SH-SY5Y (cell line): ENCODE data around the gene ARHGAP21.

Source experiments
- GATA2 ChIP-seq: IDR thresholded peaks from 2 replicates; pipeline ENCODE4 v1.6.1; 2011; ENCODE audit warnings: mild to moderate bottlenecking, low read depth, low read length
- GATA3 ChIP-seq: IDR thresholded peaks from 2 replicates; pipeline ENCODE4 v1.6.1; 2011; ENCODE audit warnings: low read depth, mild to moderate bottlenecking, low read length, moderate library complexity

Gene ARHGAP21

DNA sequence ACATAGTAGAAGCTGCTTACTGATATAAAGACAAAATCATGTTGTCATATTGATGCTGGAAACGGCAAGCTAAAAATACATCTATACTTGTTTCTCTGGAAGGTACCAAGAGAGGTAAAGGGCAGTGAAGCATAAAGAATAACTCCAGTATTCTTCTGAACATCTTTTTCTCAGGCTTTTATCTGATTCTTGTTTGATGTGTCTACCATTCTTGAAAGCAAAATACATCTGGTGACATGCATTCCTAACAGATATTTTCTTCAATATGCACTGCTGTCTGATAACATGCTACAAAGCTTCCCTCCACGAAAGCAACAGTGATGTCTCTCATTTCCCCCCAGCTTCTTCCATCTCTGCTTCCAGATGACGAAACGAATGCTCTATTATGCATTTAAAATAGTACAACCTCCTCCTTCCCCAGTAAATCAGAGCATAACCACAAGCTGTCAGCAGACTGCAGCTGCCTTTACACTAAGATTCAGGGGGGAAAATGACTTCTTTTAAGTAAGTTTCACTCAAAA is 100.8 kb downstream of the ARHGAP21 start:
- TF ChIP-seq GATA2 (no peak), GATA3 (no peak)

DNA sequence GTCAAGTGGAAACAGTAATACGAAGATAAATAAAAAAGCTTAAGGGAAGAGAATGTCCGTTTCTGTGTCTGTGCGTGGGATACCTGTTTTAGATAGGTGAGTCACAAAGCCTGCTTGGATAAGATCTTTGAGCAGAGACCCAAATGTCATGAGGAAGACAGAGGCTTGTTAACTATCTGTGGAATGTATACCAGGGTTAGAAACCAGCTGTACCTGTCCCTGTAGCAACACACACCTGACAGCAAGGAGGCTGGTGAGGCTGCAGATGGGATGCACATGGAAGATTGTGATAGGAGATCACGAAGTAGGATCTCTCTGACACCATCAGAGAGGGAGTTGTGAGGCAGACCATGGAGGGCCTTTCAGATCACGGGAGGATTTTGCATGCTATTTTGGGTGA is 105.3 kb downstream of the ARHGAP21 start:
- TF ChIP-seq GATA3 = no peak
- TF ChIP-seq GATA2 = no peak

DNA sequence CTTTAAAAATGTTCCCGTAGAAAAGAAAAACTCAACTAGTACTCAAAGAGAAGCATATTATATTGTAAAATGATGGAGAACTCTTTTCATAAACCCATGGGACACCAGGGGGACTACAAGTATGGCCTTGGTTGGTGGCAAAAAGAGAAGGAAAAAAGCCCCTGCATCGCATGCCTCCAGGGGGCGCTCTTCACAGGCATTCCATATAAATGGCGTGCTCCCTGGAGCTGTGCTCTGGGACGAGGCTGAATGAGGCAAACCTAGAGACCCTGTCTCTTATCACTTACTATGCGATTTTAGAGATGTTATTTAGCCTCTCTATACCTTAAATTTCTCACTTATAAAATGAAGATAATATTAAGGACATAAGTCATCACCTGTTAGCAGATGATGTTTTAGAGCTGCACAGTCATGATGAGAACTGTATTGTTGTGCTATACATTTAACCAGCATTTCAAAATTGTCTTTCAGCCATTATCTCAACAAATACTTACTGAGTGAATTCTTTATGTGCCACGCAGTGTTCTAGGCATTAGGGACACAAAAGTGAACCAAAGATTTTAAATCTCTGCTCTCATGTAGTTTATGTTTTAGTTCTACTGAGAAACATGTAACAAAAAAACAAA is 105.8 kb downstream of the ARHGAP21 start:
- TF ChIP-seq GATA2 = no peak
- TF ChIP-seq GATA3 = no peak

DNA sequence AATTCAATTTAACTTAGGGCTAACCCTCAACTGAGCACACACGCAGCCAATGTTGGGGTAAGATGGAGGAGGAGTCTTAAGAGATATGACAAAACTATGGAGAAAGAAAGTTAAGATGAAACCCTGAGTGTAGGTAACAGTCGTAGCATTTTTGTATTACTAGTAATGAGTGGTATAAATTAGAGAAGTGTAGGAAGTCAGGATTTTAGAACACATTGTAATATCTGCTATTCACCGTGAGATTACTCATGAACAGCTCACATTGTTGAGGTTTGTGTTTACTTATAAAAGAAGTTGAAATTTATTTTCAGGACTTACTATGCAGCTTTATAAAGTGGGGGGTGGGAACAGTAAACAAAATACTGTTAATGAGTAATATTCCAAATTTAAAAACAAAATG is 107.2 kb downstream of the ARHGAP21 start:
- TF ChIP-seq GATA3 (no peak), GATA2 (no peak)

DNA sequence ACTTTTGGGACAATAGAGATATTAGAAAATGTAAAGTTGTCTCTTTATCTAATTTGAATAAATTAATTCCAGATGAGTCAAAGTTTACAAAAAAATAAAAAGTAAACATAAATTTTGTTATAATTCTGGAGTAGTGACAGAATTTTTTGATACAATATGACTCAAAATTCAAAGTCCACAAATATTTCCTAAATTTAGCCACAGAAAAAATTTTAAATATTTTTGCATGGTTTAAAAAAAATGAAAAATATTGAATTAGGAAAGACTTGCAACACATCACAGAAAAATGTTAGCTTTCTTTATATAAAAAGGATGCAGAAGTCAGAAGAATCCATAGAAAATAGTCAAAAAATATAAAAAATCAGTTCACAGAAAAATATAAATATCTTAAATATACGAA is 117.7 kb downstream of the ARHGAP21 start:
- TF ChIP-seq GATA3 (no peak), GATA2 (no peak)

DNA sequence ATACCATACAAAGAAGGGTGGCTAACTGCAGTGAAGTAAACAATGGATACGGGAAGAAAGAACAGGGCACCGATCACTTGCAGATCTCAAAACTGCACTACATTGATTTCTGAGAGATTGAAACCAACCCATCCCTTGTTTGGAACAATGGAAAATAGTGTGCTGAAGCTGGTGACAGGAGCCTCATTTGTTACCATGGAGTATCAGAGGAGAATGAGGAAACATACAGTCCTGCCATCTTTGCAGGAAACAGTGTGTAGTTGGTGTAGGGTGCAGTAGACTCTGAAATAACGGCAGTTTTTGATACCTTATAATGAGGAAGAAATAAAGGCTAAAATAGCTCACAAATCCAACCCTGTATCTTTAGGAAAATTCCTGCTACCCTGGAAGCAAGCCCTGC is 118.5 kb downstream of the ARHGAP21 start:
- TF ChIP-seq GATA2 (no peak), GATA3 (no peak)

DNA sequence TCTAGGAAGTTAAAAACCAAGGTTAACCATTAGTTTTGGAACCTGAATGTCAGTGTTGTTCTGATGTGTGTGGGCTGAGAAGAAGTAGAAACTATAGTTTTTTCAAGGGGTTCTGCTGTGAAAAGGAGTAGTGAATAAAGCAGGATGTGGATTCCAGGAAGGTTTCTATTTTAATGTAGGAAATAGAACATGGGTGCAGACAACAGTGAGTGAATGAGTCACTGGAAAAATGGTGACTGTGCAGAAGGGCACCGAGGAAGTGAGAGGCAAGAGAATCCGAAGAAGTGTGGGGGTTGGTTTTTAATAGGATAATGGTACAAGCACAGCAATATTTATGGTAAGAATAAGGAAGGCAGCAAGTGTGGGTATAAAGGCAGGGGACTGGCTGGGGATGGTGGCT is 120.4 kb downstream of the ARHGAP21 start:
- TF ChIP-seq GATA2 (no peak), GATA3 (no peak)

DNA sequence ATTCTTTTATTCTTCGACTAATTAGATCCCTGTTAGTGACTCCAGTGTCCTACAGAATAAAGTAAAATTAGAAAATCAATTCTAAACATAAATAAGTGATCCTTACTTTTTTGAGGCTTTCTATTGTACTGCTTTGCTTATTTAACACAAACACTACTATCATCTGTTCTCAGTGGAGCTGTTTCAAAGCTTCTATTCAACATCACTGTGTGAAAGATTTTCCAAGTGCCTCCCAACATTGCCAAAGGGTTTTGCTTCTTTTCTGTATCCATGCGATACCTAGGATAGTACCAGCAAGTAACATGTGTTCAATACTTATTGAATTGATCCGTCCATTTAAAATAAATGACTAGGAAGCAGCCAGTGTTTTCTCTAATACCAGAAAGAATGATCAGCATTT is 125.7 kb downstream of the ARHGAP21 start:
- TF ChIP-seq GATA3 (no peak), GATA2 (no peak)

DNA sequence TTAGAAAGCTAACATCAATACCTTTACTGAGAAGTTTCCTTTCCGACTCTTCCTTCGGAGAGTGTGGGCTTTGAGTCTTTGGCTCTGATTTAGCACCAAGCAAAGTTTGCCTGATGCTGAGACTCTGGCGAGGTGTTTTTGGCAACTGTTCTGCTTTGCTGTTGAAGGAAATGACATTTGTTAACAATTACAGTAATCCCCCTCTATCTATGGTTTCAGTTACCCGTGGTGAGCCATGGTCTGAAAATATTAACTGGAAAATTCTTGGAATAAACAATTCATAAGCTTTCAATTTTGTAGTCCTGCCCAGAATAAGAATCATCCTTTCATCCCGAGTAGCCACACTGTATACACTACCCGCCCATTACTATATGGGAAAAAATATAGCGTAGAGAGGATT is 126.3 kb downstream of the ARHGAP21 start:
- TF ChIP-seq GATA3 = no peak
- no peak for TF ChIP-seq GATA2

DNA sequence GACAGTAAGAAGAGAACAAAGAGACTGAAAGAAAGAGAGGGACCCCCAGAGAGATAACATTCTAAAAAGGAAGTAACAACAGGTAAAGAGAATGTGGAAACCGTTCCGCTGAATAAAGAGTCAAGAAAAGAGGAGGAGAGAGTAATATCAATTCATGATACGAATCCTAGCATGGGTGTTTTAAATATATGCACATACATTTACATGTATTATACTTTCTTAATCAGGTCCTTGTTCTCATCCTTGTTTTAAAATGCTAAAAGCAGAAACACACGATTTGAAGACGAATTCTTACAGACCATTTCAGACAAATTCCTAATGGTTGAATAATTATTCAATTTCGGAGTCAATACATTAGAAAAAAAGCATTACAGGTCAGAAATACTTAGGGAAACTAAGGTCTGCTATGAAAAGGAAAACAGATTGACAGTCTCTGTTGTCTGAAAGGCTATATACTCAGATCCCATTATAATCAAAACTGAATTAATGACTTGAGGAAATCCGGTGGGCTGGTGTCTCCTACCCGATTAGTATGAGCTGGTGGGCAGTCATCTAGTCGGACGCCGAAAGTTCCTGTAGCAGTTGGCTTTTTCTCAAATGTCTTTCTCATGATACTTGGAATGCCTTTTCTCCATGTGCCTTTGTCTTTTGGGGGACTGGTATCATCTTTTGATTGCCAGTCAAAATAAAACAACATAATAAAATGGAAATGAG is 127.3 kb downstream of the ARHGAP21 start:
- TF ChIP-seq GATA2 = no peak
- no peak for TF ChIP-seq GATA3

DNA sequence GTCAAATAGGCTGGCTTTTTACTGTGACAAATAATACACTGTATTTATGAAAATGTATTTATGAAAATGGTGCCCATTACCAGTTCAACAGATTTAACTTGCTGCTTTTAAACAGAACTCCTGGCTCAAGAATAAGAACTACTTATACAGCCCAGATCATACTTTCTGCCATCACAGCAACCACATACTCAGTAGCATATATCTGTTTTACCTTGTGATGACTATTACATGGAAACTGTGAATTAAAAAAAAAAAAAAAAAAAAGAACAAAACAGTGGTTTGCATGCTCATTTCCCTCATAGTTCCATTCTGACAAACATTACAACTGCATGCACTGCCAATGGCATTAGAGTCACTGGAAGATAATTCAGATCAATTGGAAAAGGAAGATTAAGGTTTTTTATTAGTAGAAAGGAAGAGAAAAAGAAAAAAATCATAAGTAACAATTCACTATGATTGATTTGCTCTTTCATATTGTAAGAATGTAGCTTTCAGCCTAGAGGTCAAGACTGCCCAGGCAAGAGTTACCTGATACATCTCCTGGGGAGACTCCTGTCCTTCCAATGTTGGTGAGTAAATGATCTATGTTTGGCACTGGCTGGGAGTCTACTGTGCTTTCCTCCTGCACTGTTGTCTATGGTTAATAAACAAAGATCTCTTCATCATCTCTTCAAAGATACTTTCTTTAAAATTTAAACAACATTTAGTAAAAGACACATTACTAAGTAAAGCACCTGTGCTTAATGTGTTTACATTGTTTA is 132.8 kb downstream of the ARHGAP21 start:
- TF ChIP-seq GATA3 (no peak), GATA2 (no peak)

DNA sequence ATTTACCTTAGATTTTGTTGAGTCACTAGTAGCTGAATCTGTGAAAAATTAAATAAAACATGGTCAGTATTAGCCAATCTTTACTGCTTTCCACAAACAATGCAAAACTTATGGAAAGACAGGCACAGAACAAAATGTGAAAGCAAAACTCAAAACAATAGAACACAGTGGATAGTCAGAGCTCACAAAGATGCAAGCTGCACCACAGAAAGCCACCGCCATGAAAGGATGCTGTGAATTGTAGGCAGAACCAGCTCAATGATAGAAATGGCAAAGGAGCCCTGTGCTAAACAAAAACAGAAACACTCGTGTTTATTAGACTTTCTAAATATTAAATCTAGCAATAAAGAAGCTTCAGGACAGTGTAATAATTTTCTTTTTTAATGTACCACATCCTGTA is 134.4 kb downstream of the ARHGAP21 start:
- TF ChIP-seq GATA3 (no peak), GATA2 (no peak)

DNA sequence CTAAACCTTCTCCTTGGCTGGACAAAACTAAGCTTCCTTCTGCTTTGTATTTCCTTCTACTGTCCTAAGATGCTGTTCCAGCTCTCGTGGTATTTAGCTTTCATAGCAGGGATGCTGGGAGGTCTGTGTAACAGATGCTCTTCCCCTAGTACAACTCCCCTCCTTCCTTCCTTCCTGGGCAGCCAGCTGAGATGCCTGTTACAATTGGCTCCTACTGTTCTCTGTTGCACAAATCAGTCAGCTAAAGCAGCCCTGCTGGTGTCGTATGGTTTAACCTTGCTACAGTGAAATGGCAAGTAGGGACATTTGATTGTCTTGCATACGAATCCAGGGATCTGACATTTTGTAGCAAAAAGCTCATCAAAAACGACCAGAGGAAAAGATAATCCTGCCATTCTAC is 143.8 kb downstream of the ARHGAP21 start:
- TF ChIP-seq GATA2 (no peak), GATA3 (no peak)

DNA sequence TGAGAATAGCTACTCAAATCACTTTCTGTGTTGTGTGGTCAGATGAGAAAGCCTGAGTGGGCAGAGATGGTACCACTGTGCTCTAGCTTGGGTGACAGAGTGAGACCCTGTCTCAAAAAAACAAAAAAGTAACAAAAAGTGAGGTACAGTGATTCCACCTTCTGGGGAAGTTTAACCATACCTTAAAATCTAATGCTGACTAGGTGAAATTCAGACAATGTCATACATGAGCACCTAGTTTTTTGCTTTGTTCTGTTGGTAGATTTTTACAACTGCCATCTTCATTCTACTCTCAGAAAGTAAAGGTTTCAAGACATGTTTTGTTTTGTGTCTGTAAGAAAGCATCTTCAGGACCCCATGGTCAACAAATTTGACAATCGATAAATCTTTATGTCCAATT is 144.2 kb downstream of the ARHGAP21 start:
- TF ChIP-seq GATA3 (no peak), GATA2 (no peak)
